K562 (cell line): ENCODE results near the gene TIAL1. TPM values are rescaled to one million over a fixed set of nuclear protein-coding genes. Genes with fewer than 3 reads are reported as not detected.

ENCODE experiments used
- ATAC-seq: fragments of 200-7000 bp; cut with Tn5 transposase; 3 replicates; pipeline ENCODE4 v1.9.1; 2020; ENCODE audit warnings: moderate library complexity
- BruUV-seq: library from RNA; stranded (reverse); fragments of 400-500 nt; replicated peaks from 2 replicates; lab custom pipeline; 2021; lab: Mats Ljungman, UMichigan
- CTCF ChIA-PET: fragments of 300-600 bp; formaldehyde crosslinking; extraction: SDS; loops from one replicate; lab custom pipeline; 2021; ENCODE audit warnings: low intra/inter-chr PET ratio; lab: Yijun Ruan, JAX
- POLR2A ChIA-PET: fragments of 300-600, 350-650 bp; sonication (Branson Sonifier 250); formaldehyde crosslinking; extraction: SDS; loops from one replicate; lab custom pipeline; 2021; ENCODE audit warnings: antibody characterized with exemption, inconsistent platforms; lab: Yijun Ruan, JAX
- DNase-seq, 4 experiments: peaks; one replicate each; pipeline versions ENCODE4 v3.0.0 to v3.0.0-alpha.2; 2011 to 2018; ENCODE audit warnings: low spot score in 3 of 4, mixed read lengths in 3 of 4; ENCODE audit errors: extremely low read depth in 1 of 4
- FAIRE-seq: peaks from 2 replicates; lab custom pipeline; 2011; peaks lifted over from hg19 to GRCh38; lab: Jason Lieb, UNC
- H2AFZ ChIP-seq: 2 replicates; pipeline ENCODE4 v1.6.0; 2011; ENCODE audit warnings: low read depth, low read length, control low read depth, inconsistent platforms
- H3K27ac ChIP-seq: fragments of 200-600 bp; 3 replicates; pipeline ENCODE4 v1.8.0; 2011; ENCODE audit warnings: low read depth, mild to moderate bottlenecking, control low read depth, inconsistent platforms, low read length, moderate library complexity, mixed read lengths; ENCODE audit errors: extremely low read depth
- H3K27me3 ChIP-seq, 2 experiments: fragments of 300-600 bp in 1 of 2; 2 replicates in 1 of 2; 3 replicates in 1 of 2; pipeline versions ENCODE4 v1.6.0 to v1.8.0; 2011; ENCODE audit warnings: inconsistent platforms in 2 of 2, low read length in 2 of 2, mild to moderate bottlenecking in 1 of 2, mixed read lengths in 1 of 2, moderate library complexity in 1 of 2; ENCODE audit not compliant: control insufficient read depth in 2 of 2, insufficient read depth in 2 of 2
- H3K36me3 ChIP-seq: fragments of 300-600 bp; 3 replicates; pipeline ENCODE4 v1.8.0; 2011; ENCODE audit warnings: mild to moderate bottlenecking, low read length, inconsistent platforms; ENCODE audit not compliant: control insufficient read depth, insufficient read depth
- H3K4me1 ChIP-seq, 2 experiments: fragments of 200-600 bp in 1 of 2; replicated peaks in 1 of 2; 2 replicates in 1 of 2; 3 replicates in 1 of 2; pipeline versions ENCODE4 v1.5.1 to v1.8.0; 2011; ENCODE audit warnings: inconsistent platforms in 2 of 2, low read length in 2 of 2, mild to moderate bottlenecking in 1 of 2, mixed read lengths in 1 of 2, moderate library complexity in 1 of 2; ENCODE audit not compliant: control insufficient read depth in 2 of 2, insufficient read depth in 2 of 2
- H3K4me2 ChIP-seq: 2 replicates; pipeline ENCODE4 v1.6.1; 2011; ENCODE audit warnings: low read length, control low read depth, inconsistent platforms, mixed read lengths; ENCODE audit not compliant: insufficient read depth
- H3K4me3 ChIP-seq: fragments of 200-600 bp; sonication (generic), shearing (Covaris generic); 2 replicates; pipeline ENCODE4 v1.5.1; 2016; ENCODE audit warnings: control low read depth, inconsistent platforms
- H3K79me2 ChIP-seq: fragments of 200-600 bp; 3 replicates; pipeline ENCODE4 v1.8.0; 2011; ENCODE audit warnings: low read length, inconsistent platforms; ENCODE audit not compliant: control insufficient read depth, insufficient read depth
- H3K9ac ChIP-seq, 2 experiments: 2 replicates each; pipeline versions ENCODE4 v1.6.0 to v1.6.1; 2011; ENCODE audit warnings: low read depth in 2 of 2, low read length in 2 of 2, control low read depth in 1 of 2, inconsistent platforms in 1 of 2, mild to moderate bottlenecking in 1 of 2, mixed read lengths in 1 of 2; ENCODE audit not compliant: insufficient read depth in 1 of 2
- H3K9me1 ChIP-seq: one replicate; pipeline ENCODE4 v1.6.0; 2011; ENCODE audit warnings: inconsistent platforms, mild to moderate bottlenecking, low read length, moderate library complexity; ENCODE audit not compliant: control insufficient read depth, insufficient read depth
- H3K9me3 ChIP-seq: replicated peaks from 2 replicates; pipeline ENCODE4 v1.5.1; 2011; ENCODE audit warnings: low read depth, low read length, inconsistent platforms; ENCODE audit not compliant: control insufficient read depth, insufficient read depth
- H4K20me1 ChIP-seq: replicated peaks from 2 replicates; pipeline ENCODE4 v1.6.1; 2011; ENCODE audit warnings: low read length, inconsistent platforms, mixed read lengths; ENCODE audit not compliant: control insufficient read depth, insufficient read depth
- ATF3 ChIP-seq, 2 experiments: fragments of 450-650 bp in 1 of 2; sonication (generic) in 1 of 2; formaldehyde crosslinking in 1 of 2; IDR thresholded peaks in 1 of 2; conservative IDR thresholded peaks in 1 of 2; 2 replicates each; pipeline versions ENCODE4 v1.6.1 to v1.8.1; 2016 to 2023; ENCODE audit warnings: mild to moderate bottlenecking in 2 of 2, moderate library complexity in 2 of 2, inconsistent platforms in 1 of 2, missing genetic modification reagents in 1 of 2
- NFRKB ChIP-seq: fragments of 450-650 bp; IDR thresholded peaks from 2 replicates; pipeline ENCODE4 v1.6.1; 2016; ENCODE audit warnings: low read depth
- WGBS: fragments of 100-300 bp; shearing (Covaris generic); methylation state at CpG from one replicate; pipeline ENCODE4 v1.1.6; 2016; ENCODE audit warnings: low coverage, mixed read lengths; ENCODE audit not compliant: insufficient coverage; ENCODE audit errors: missing lambda C conversion rate; 5-methylcytosine and 5-hydroxymethylcytosine counted together
- in situ Hi-C: fragments of 300-500 bp; cut with MboI; formaldehyde crosslinking; loops from 4 replicates; pipeline ENCODE4 v1.15.0; 2018; ENCODE audit warnings: inconsistent platforms, mixed read lengths
- intact Hi-C: fragments of 100-400 bp; cut with micrococcal nuclease; formaldehyde crosslinking; loops from 2 replicates; pipeline ENCODE4 v1.14.2; 2022
- polyA plus RNA-seq, 8 experiments: library from polyadenylated mRNA; depleted of rRNA in 4 of 8; stranded (reverse) in 5 of 8; unstranded in 3 of 8; fragments of >200 nt; fragmentation: Nextera tagmentation in 2 of 8; fragmentation: Illumina TruSeq in 1 of 8; extraction: Ambion mirVana in 2 of 8; extraction: Trizol in 1 of 8; gene quantifications; 2 replicates each; pipeline versions ENCODE4 v1.2.1 to v1.2.3, GENCODE V29; 2011 to 2014; ENCODE audit warnings: inconsistent platforms in 1 of 8, missing spikeins in 1 of 8
- total RNA-seq, 7 experiments: library from RNA; depleted of rRNA in 6 of 7; stranded (reverse); fragments of >200 nt in 6 of 7; fragmentation: Illumina TruSeq in 2 of 7; extraction: Trizol in 2 of 7; gene quantifications; 2 replicates each; pipeline versions ENCODE4 v1.2.1 to v1.2.3, GENCODE V29; 2011 to 2021; ENCODE audit warnings: low replicate concordance in 1 of 7
- TF ChIP-seq, protein P1 (sequence below): fragments of 450-650 bp; IDR thresholded peaks from 2 replicates; pipeline ENCODE4 v1.7.1; 2018; ENCODE audit warnings: mild to moderate bottlenecking, low read depth; ENCODE audit not compliant: partially characterized antibody

Gene TIAL1
- total and polyA plus RNA-seq, 9 of the 15 experiments (the other 6 are each of a cell fraction or from before 2014, with no cell fraction given): 22.5 to 126 (median 58.2) TPM

DNA sequence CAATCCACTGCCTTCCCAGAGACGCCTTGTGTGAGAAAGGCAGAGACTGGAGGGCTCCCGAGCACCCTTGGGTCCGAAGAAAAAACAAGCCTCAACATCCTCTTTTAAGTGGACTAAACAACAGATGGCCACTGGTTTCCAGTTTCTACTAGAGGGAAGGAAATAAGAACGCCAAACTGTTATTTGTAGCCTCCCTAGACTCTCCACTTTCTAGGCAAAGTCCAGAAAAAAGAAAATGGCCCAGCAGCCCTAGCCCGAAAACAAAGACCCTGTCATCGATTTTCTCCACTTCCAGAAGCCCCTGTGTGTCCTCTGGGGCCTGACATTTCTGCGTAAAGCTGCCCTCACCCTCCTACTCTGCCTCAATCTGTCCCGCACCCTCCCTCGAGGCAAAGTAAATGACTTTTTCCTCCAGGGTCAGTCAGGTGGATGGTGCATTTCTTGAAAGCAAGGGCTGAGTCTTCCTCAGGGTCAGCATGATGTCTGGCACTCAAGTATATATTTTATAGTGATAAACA, 60.2 kb downstream of the TIAL1 start (continued):
- TF ChIP-seq ATF3 (IDR thresholded peaks at IDR 0.05) (no peak), ATF3 (CRISPR knock-in tag; conservative IDR thresholded peaks at IDR 0.05) (no peak)
- TF ChIP-seq, protein P1, sequence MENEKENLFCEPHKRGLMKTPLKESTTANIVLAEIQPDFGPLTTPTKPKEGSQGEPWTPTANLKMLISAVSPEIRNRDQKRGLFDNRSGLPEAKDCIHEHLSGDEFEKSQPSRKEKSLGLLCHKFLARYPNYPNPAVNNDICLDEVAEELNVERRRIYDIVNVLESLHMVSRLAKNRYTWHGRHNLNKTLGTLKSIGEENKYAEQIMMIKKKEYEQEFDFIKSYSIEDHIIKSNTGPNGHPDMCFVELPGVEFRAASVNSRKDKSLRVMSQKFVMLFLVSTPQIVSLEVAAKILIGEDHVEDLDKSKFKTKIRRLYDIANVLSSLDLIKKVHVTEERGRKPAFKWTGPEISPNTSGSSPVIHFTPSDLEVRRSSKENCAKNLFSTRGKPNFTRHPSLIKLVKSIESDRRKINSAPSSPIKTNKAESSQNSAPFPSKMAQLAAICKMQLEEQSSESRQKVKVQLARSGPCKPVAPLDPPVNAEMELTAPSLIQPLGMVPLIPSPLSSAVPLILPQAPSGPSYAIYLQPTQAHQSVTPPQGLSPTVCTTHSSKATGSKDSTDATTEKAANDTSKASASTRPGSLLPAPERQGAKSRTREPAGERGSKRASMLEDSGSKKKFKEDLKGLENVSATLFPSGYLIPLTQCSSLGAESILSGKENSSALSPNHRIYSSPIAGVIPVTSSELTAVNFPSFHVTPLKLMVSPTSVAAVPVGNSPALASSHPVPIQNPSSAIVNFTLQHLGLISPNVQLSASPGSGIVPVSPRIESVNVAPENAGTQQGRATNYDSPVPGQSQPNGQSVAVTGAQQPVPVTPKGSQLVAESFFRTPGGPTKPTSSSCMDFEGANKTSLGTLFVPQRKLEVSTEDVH: no peak

GRCh38 chr10:119535837-119536507, 60.8 kb downstream of the TIAL1 start:
- H4K20me1 ChIP-seq: 0 out of 2 replicates have a peak, but pooled peaks cover 5% of the 10 kb centered on the region
- DNase-seq: no peak
- H3K27me3 ChIP-seq: no peaks in the 10 kb centered on the region
- POLR2A ChIA-PET: no interaction called here
- H2AFZ ChIP-seq: no peak overlapping the region
- TF ChIP-seq NFRKB: no peak
- H3K9ac ChIP-seq: peak overlapping the region in 1 of 2 experiments; percentile 76; a peak in 2 of 4 replicates
- H3K27ac ChIP-seq: no peak overlapping the region
- no peak overlapping the region for H3K4me3 ChIP-seq
- 79% methylated on average over 8 of the region's 11 CpGs for WGBS
- in situ Hi-C loops (no loop called here), intact Hi-C loops (no loop called here)
- CTCF ChIA-PET: no interaction called here
- H3K79me2 ChIP-seq: peaks cover 88% of the 10 kb centered on the region
- FAIRE-seq: no peak
- H3K36me3 ChIP-seq: peaks cover 22% of the 10 kb centered on the region; the same call in 1 of the 3 replicates
- H3K4me1 ChIP-seq: peaks cover 22 to 36% of the 10 kb centered on the region in 2 experiments
- peaks cover 2% of the 10 kb centered on the region for H3K9me1 ChIP-seq
- H3K9me3 ChIP-seq: no peaks in the 10 kb centered on the region
- H3K4me2 ChIP-seq: no peak overlapping the region
- BruUV-seq: no TSS peak
- ATAC-seq: no peak
